ENCODE data around the gene HOMER1. TPM values are rescaled to one million over a fixed set of nuclear protein-coding genes. Genes with fewer than 3 reads are reported as not detected.
A peak's percentile ranks its signal among the peaks of the same experiment; 100 is the strongest.

Gene HOMER1
- total and polyA plus RNA-seq, 9 of the 15 experiments (the other 6 are each of a cell fraction or from before 2014, with no cell fraction given) = 6.3 to 39.9 (median 9.9) TPM

- Histone ChIP-seq H2AFZ (ENCODE audit: low read depth, low read length) (no peak overlapping the region), H4K20me1 (replicated peaks; ENCODE audit: control insufficient read depth, insufficient read depth, low read length) (no peaks in the 10 kb centered on the region), H3K27me3 (ENCODE audit: control insufficient read depth in 2 of 2, insufficient read depth in 2 of 2, low read length in 2 of 2) (no peaks in the 10 kb centered on the region), H3K4me3 (no peak overlapping the region), H3K9ac (ENCODE audit: insufficient read depth in 1 of 2, low read depth in 2 of 2, low read length in 2 of 2) (no peak overlapping the region), H3K4me2 (ENCODE audit: insufficient read depth, low read length) (no peak overlapping the region), H3K36me3 (ENCODE audit: control insufficient read depth, insufficient read depth, low read length) (no peaks in the 10 kb centered on the region), H3K9me1 (ENCODE audit: control insufficient read depth, insufficient read depth, low read length) (no peaks in the 10 kb centered on the region), H3K27ac (ENCODE audit: extremely low read depth, low read depth, low read length) (no peak overlapping the region), H3K4me1 (replicated peaks in 1 of 2; ENCODE audit: control insufficient read depth in 2 of 2, insufficient read depth in 2 of 2, low read length in 2 of 2) (no peaks in the 10 kb centered on the region), H3K79me2 (ENCODE audit: control insufficient read depth, insufficient read depth, low read length) (no peaks in the 10 kb centered on the region), H3K9me3 (replicated peaks; ENCODE audit: control insufficient read depth, insufficient read depth, low read depth, low read length) (peaks cover 9% of the 10 kb centered on the region)
- CTCF ChIA-PET (ENCODE audit: low intra/inter-chr PET ratio) = no interaction called here
- FAIRE-seq = no peak
- intact Hi-C loops (cut with micrococcal nuclease) (no loop called here), in situ Hi-C loops (cut with MboI) (no loop called here)
- ATAC-seq = no peak
- POLR2A ChIA-PET = no interaction called here
- no peak for DNase-seq (ENCODE audit: extremely low read depth in 1 of 4, low spot score in 3 of 4)
- BruUV-seq (replicated peaks) = no TSS peak
- TF ChIP-seq EP400 (IDR thresholded peaks at IDR 0.05) (no peak), MAFF (IDR thresholded peaks at IDR 0.05; ENCODE audit: low read length) (peak; percentile 21; the same call in 1 of the 2 replicates), SFPQ (IDR thresholded peaks at IDR 0.05; ENCODE audit: low read depth, low read length) (no peak), C11orf30 (IDR thresholded peaks at IDR 0.05; ENCODE audit: low read depth) (peak; percentile 38; the same call in 1 of the 2 replicates), CBFB (CRISPR knock-in tag; IDR thresholded peaks at IDR 0.05) (no peak), NFE2 (IDR thresholded peaks at IDR 0.05; ENCODE audit: low read depth) (no peak), ZNF316 (IDR thresholded peaks at IDR 0.05) (peak; percentile 61), MTF1 (CRISPR knock-in tag; IDR thresholded peaks at IDR 0.05; ENCODE audit: borderline replicate concordance) (no peak), VEZF1 (CRISPR knock-in tag; IDR thresholded peaks at IDR 0.05) (no peak), SIN3A (IDR thresholded peaks at IDR 0.05; ENCODE audit: borderline replicate concordance in 2 of 2, control insufficient read depth in 1 of 2, low read depth in 2 of 2, low read length in 2 of 2) (no peak), CAMTA2 (CRISPR knock-in tag; conservative IDR thresholded peaks at IDR 0.05) (no peak), ZNF778 (CRISPR knock-in tag; IDR thresholded peaks at IDR 0.05) (no peak), HNRNPL (IDR thresholded peaks at IDR 0.05; ENCODE audit: low read depth, low read length) (no peak), MAFG (tag; conservative IDR thresholded peaks at IDR 0.05) (0 out of 2 replicates have a peak, but pooled peaks have one; percentile 19), STAT5B (CRISPR knock-in tag; IDR thresholded peaks at IDR 0.05) (no peak)
Measured at GRCh38 chr5:79413112-79413511, 100.8 kb downstream of the HOMER1 start.
